SK-N-SH (cell line): ENCODE data around the gene FANCI.

Experiments
- EP300 ChIP-seq, 2 experiments: IDR thresholded peaks; 2 replicates each; pipeline versions ENCODE4 v1.4.0 to v1.6.1; 2012; ENCODE audit warnings: borderline replicate concordance in 1 of 2, low read depth in 1 of 2, low read length in 1 of 2
- FOXJ3 ChIP-seq: sonication (generic); formaldehyde crosslinking; IDR thresholded peaks from 2 replicates; pipeline ENCODE4 v1.5.1; 2020; ENCODE audit warnings: mild to moderate bottlenecking, missing genetic modification reagents
- FOXM1 ChIP-seq: IDR thresholded peaks from 2 replicates; pipeline ENCODE4 v1.4.0; 2012; ENCODE audit warnings: low read depth, mild to moderate bottlenecking
- GABPA ChIP-seq: IDR thresholded peaks from 2 replicates; pipeline ENCODE4 v1.4.0; 2012; ENCODE audit warnings: low read depth, mild to moderate bottlenecking
- MEF2A ChIP-seq: IDR thresholded peaks from 2 replicates; pipeline ENCODE4 v1.4.0; 2012; ENCODE audit warnings: low read depth, borderline replicate concordance
- MXI1 ChIP-seq: IDR thresholded peaks from 2 replicates; pipeline ENCODE4 v1.6.1; 2012; ENCODE audit warnings: mild to moderate bottlenecking, low read depth, low read length, improper control_type of control experiment
- NFIC ChIP-seq: IDR thresholded peaks from 2 replicates; pipeline ENCODE4 v1.4.0; 2012; ENCODE audit warnings: borderline replicate concordance
- NRF1 ChIP-seq: IDR thresholded peaks from 2 replicates; pipeline ENCODE4 v1.6.1; 2012; ENCODE audit warnings: low read depth, mild to moderate bottlenecking, low read length
- POLR2AphosphoS5 ChIP-seq: IDR thresholded peaks from 2 replicates; pipeline ENCODE4 v1.6.1; 2012; ENCODE audit warnings: low read depth, low read length
- RFX5 ChIP-seq: IDR thresholded peaks from 2 replicates; pipeline ENCODE4 v1.6.1; 2012; ENCODE audit warnings: mild to moderate bottlenecking, improper control_type of control experiment, low read length
- SMC3 ChIP-seq: IDR thresholded peaks from 2 replicates; pipeline ENCODE4 v1.6.1; 2012; ENCODE audit warnings: low read depth, low read length, improper control_type of control experiment
- YY1 ChIP-seq: IDR thresholded peaks from 2 replicates; pipeline ENCODE4 v1.4.0; 2012; ENCODE audit warnings: low read depth, mild to moderate bottlenecking
- TF ChIP-seq, protein P1 (sequence below): fragments of 200-600 bp; sonication (generic); IDR thresholded peaks from 2 replicates; pipeline ENCODE4 v1.6.1; 2017; ENCODE audit warnings: antibody characterized with exemption, mild to moderate bottlenecking, moderate library complexity
- TF ChIP-seq, protein P2 (sequence below): IDR thresholded peaks from 2 replicates; pipeline ENCODE4 v1.4.0; 2012; ENCODE audit warnings: low read depth

- TF ChIP-seq, protein P1, sequence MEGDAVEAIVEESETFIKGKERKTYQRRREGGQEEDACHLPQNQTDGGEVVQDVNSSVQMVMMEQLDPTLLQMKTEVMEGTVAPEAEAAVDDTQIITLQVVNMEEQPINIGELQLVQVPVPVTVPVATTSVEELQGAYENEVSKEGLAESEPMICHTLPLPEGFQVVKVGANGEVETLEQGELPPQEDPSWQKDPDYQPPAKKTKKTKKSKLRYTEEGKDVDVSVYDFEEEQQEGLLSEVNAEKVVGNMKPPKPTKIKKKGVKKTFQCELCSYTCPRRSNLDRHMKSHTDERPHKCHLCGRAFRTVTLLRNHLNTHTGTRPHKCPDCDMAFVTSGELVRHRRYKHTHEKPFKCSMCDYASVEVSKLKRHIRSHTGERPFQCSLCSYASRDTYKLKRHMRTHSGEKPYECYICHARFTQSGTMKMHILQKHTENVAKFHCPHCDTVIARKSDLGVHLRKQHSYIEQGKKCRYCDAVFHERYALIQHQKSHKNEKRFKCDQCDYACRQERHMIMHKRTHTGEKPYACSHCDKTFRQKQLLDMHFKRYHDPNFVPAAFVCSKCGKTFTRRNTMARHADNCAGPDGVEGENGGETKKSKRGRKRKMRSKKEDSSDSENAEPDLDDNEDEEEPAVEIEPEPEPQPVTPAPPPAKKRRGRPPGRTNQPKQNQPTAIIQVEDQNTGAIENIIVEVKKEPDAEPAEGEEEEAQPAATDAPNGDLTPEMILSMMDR: no peak
- no peak for TF ChIP-seq EP300 (IDR thresholded peaks at IDR 0.05; ENCODE audit: borderline replicate concordance in 1 of 2, low read depth in 1 of 2, low read length in 1 of 2)
- TF ChIP-seq FOXM1: no peak
- no peak for TF ChIP-seq GABPA
- no peak for TF ChIP-seq RFX5
- no peak for TF ChIP-seq NRF1
- TF ChIP-seq SMC3: no peak
- TF ChIP-seq POLR2AphosphoS5: no peak
- TF ChIP-seq, protein P2, sequence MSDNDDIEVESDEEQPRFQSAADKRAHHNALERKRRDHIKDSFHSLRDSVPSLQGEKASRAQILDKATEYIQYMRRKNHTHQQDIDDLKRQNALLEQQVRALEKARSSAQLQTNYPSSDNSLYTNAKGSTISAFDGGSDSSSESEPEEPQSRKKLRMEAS: no peak
- TF ChIP-seq MXI1: no peak
- no peak for TF ChIP-seq FOXJ3 (CRISPR knock-in tag)
- no peak for TF ChIP-seq NFIC
- no peak for TF ChIP-seq YY1
- no peak for TF ChIP-seq MEF2A
Measured at GRCh38 chr15:89360294-89360971, 116.7 kb downstream of the FANCI start.
